ENCODE measurements around the gene NCL.

- TF ChIP-seq CTCF (IDR thresholded peaks at IDR 0.05): no peak
- no peak for TF ChIP-seq POLR2A (IDR thresholded peaks at IDR 0.05)
Observed at GRCh38 chr2:231452799-231453508, 11.3 kb downstream of the NCL start.

All from thyroid gland (tissue), 4 donors.